ENCODE measurements around the gene PLEKHH2.

DNA sequence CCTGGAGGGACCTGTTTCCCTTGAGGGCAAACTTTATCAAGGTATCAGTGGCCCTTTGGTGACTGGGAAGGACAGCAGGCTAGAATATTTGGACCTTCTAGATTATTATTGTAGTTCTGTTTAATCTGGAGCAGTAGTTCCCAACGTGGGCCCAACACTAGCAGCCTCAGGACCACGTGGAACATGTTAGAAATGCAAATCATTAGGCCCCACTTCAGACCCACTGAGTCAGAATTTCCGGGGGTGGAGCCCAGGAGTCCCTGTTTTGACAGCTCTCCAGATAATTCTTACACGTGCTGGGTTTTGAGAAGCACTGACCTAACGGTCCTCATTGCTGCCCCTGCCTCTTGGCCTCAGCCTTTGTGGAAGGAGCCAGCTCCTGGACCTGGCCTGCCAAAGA, 111.3 kb downstream of the PLEKHH2 start:
- TF ChIP-seq EZH2 (IDR thresholded peaks at IDR 0.05; ENCODE audit: borderline replicate concordance, low read depth, low read length, severe bottlenecking): no peak
- TF ChIP-seq CTCF (IDR thresholded peaks at IDR 0.05; ENCODE audit: borderline replicate concordance, extremely low read depth, low read length, poor library complexity, severe bottlenecking): no peak

Data from DND-41 (cell line).